WTC11 (cell line): ENCODE measurements around the gene EDDM3A. TPM values are rescaled to one million over a fixed set of nuclear protein-coding genes. Genes with fewer than 3 reads are reported as not detected.

Source experiments
- ATAC-seq: fragments of 200-7000 bp; cut with Tn5 transposase; 2 replicates; pipeline ENCODE4 v1.10.0; 2021; ENCODE audit warnings: mild to moderate bottlenecking, moderate library complexity
- CTCF ChIA-PET: fragments of 300-600 bp; sonication (Branson Sonifier 250); formaldehyde crosslinking; loops from one replicate; lab custom pipeline; 2021; ENCODE audit warnings: antibody characterized with exemption; lab: Charles Lee
- POLR2A ChIA-PET: fragments of 350-600 bp; sonication (Branson Sonifier 250); formaldehyde crosslinking; loops from one replicate; lab custom pipeline; 2021; ENCODE audit warnings: antibody characterized with exemption; lab: Charles Lee
- DNase-seq: peaks from one replicate; pipeline ENCODE4 v3.0.0; 2021; ENCODE audit warnings: low spot score
- H3K27ac Mint-ChIP-seq: 2 replicates; pipeline ENCODE4 v1.8.0; 2021; ENCODE audit warnings: mixed read lengths
- H3K27me3 Mint-ChIP-seq: 2 replicates; pipeline ENCODE4 v1.8.0; 2021; ENCODE audit warnings: low read depth, mild to moderate bottlenecking, moderate library complexity, mixed read lengths
- H3K36me3 Mint-ChIP-seq: 2 replicates; pipeline ENCODE4 v1.8.0; 2021; ENCODE audit warnings: mixed read lengths
- H3K4me1 Mint-ChIP-seq: 2 replicates; pipeline ENCODE4 v1.8.0; 2022; ENCODE audit warnings: mixed read lengths
- H3K4me3 Mint-ChIP-seq: 2 replicates; pipeline ENCODE4 v1.8.0; 2021; ENCODE audit warnings: mild to moderate bottlenecking, moderate library complexity, mixed read lengths
- H3K9me3 Mint-ChIP-seq: 2 replicates; pipeline ENCODE4 v1.8.0; 2021; ENCODE audit warnings: mixed read lengths
- ARID4B ChIP-seq: sonication (generic); formaldehyde crosslinking; IDR thresholded peaks from 2 replicates; pipeline ENCODE4 v1.8.0; 2023; ENCODE audit warnings: missing genetic modification reagents, mild to moderate bottlenecking, borderline replicate concordance
- CBFB ChIP-seq: sonication (generic); formaldehyde crosslinking; IDR thresholded peaks from 2 replicates; pipeline ENCODE4 v1.8.1; 2022; ENCODE audit warnings: mild to moderate bottlenecking, low read depth, missing genetic modification reagents
- E2F4 ChIP-seq: sonication (generic); formaldehyde crosslinking; IDR thresholded peaks from 2 replicates; pipeline ENCODE4 v1.8.1; 2022; ENCODE audit warnings: low read depth, mild to moderate bottlenecking, moderate library complexity, missing genetic modification reagents, borderline replicate concordance
- EMX1 ChIP-seq: fragments of 250-450 bp; sonication (Bioruptor Pico); IDR thresholded peaks from 2 replicates; pipeline ENCODE4 v1.8.0; 2021; ENCODE audit warnings: mild to moderate bottlenecking
- JUN ChIP-seq: sonication (generic); formaldehyde crosslinking; IDR thresholded peaks from 2 replicates; pipeline ENCODE4 v1.8.0; 2023; ENCODE audit warnings: mild to moderate bottlenecking, missing genetic modification reagents
- PREB ChIP-seq: sonication (generic); formaldehyde crosslinking; IDR thresholded peaks from 2 replicates; pipeline ENCODE4 v1.8.1; 2022; ENCODE audit warnings: mild to moderate bottlenecking, missing genetic modification reagents, moderate library complexity, borderline replicate concordance
- SMAD4 ChIP-seq: sonication (generic); formaldehyde crosslinking; IDR thresholded peaks from 2 replicates; pipeline ENCODE4 v1.8.0; 2022; ENCODE audit warnings: mild to moderate bottlenecking, missing genetic modification reagents
- SP1 ChIP-seq: sonication (generic); formaldehyde crosslinking; conservative IDR thresholded peaks from 2 replicates; pipeline ENCODE4 v1.8.1; 2022; ENCODE audit warnings: missing genetic modification reagents
- TEAD1 ChIP-seq: sonication (generic); formaldehyde crosslinking; IDR thresholded peaks from 2 replicates; pipeline ENCODE4 v1.8.0; 2022; ENCODE audit warnings: mild to moderate bottlenecking, missing genetic modification reagents
- TEAD4 ChIP-seq: sonication (generic); formaldehyde crosslinking; IDR thresholded peaks from 2 replicates; pipeline ENCODE4 v1.8.0; 2022; ENCODE audit warnings: mild to moderate bottlenecking, missing genetic modification reagents
- USF2 ChIP-seq: sonication (generic); formaldehyde crosslinking; IDR thresholded peaks from 2 replicates; pipeline ENCODE4 v1.8.1; 2023; ENCODE audit warnings: mild to moderate bottlenecking, missing genetic modification reagents, moderate library complexity
- ZBTB21 ChIP-seq: sonication (generic); formaldehyde crosslinking; IDR thresholded peaks from 2 replicates; pipeline ENCODE4 v1.8.1; 2023; ENCODE audit warnings: mild to moderate bottlenecking, missing genetic modification reagents, borderline replicate concordance
- ZNF121 ChIP-seq: sonication (generic); formaldehyde crosslinking; IDR thresholded peaks from 2 replicates; pipeline ENCODE4 v1.8.0; 2023; ENCODE audit warnings: missing genetic modification reagents
- ZNF423 ChIP-seq: fragments of 250-450 bp; sonication (Bioruptor Pico); IDR thresholded peaks from 2 replicates; pipeline ENCODE4 v2.1.2; 2022; ENCODE audit warnings: mild to moderate bottlenecking, moderate library complexity
- total RNA-seq: library from RNA; stranded (reverse); gene quantifications from 3 replicates; pipeline ENCODE4 v1.2.3, GENCODE V29; 2021
- TF ChIP-seq, protein P1 (sequence below): sonication (generic); formaldehyde crosslinking; IDR thresholded peaks from 2 replicates; pipeline ENCODE4 v1.8.0; 2022; ENCODE audit warnings: mild to moderate bottlenecking, missing genetic modification reagents
- TF ChIP-seq, protein P2 (sequence below): sonication (generic); formaldehyde crosslinking; IDR thresholded peaks from 2 replicates; pipeline ENCODE4 v1.8.1; 2023; ENCODE audit warnings: mild to moderate bottlenecking, moderate library complexity, missing genetic modification reagents
- TF ChIP-seq, protein P3 (sequence below): sonication (generic); formaldehyde crosslinking; IDR thresholded peaks from 2 replicates; pipeline ENCODE4 v1.8.1; 2022; ENCODE audit warnings: missing genetic modification reagents, borderline replicate concordance
- TF ChIP-seq, protein P4 (sequence below): sonication (generic); formaldehyde crosslinking; IDR thresholded peaks from 2 replicates; pipeline ENCODE4 v1.8.1; 2022; ENCODE audit warnings: low read depth, missing genetic modification reagents, borderline replicate concordance
- TF ChIP-seq, protein P5 (sequence below): fragments of 250-450 bp; sonication (Bioruptor Pico); IDR thresholded peaks from 2 replicates; pipeline ENCODE4 v1.8.0; 2021; ENCODE audit warnings: mild to moderate bottlenecking

The EDDM3A gene
- total RNA-seq, 1 experiment from 2014 or later, result 0.20 TPM

GRCh38 chr14:20760950-20761349 lies 15.3 kb downstream of the EDDM3A start (continued):
- TF ChIP-seq SMAD4 (CRISPR knock-in tag) (no peak), EMX1 (CRISPR knock-in tag) (no peak), SP1 (CRISPR knock-in tag) (no peak), ZNF423 (CRISPR knock-in tag) (no peak)
- TF ChIP-seq, protein P1, sequence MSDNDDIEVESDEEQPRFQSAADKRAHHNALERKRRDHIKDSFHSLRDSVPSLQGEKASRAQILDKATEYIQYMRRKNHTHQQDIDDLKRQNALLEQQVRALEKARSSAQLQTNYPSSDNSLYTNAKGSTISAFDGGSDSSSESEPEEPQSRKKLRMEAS (CRISPR knock-in tag), result no peak
- TF ChIP-seq, all 79 proteins: peak for 0

DNA sequence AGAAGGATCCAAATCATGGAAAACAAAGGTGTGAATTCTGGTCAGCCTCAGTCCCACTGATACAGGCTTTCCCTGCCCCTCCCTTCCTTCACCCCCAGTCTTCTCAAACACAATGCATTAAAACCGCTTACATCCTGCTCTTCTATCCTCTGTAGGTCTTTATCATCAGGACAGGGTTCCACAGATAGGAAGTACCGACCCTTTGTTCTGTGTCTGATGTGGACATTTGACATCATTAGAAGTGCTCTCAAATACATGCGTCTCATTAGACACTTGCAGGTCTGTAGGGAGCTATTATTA lies 22.9 kb downstream of the EDDM3A start:
- no peak for DNase-seq
- peaks cover 41% of the 10 kb centered on the region for H3K4me1 Mint-ChIP-seq
- no peak overlapping the region for H3K4me3 Mint-ChIP-seq
- peaks cover 40% of the 10 kb centered on the region for H3K27me3 Mint-ChIP-seq
- POLR2A ChIA-PET, result no interaction called here
- TF ChIP-seq CBFB (CRISPR knock-in tag) (no peak), TEAD1 (no peak), E2F4 (no peak), ZNF121 (CRISPR knock-in tag) (no peak), TEAD4 (no peak), ZBTB21 (CRISPR knock-in tag) (no peak)
- TF ChIP-seq, protein P2, sequence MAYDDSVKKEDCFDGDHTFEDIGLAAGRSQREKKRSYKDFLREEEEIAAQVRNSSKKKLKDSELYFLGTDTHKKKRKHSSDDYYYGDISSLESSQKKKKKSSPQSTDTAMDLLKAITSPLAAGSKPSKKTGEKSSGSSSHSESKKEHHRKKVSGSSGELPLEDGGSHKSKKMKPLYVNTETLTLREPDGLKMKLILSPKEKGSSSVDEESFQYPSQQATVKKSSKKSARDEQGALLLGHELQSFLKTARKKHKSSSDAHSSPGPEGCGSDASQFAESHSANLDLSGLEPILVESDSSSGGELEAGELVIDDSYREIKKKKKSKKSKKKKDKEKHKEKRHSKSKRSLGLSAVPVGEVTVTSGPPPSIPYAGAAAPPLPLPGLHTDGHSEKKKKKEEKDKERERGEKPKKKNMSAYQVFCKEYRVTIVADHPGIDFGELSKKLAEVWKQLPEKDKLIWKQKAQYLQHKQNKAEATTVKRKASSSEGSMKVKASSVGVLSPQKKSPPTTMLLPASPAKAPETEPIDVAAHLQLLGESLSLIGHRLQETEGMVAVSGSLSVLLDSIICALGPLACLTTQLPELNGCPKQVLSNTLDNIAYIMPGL (CRISPR knock-in tag), result no peak
- TF ChIP-seq, protein P3, sequence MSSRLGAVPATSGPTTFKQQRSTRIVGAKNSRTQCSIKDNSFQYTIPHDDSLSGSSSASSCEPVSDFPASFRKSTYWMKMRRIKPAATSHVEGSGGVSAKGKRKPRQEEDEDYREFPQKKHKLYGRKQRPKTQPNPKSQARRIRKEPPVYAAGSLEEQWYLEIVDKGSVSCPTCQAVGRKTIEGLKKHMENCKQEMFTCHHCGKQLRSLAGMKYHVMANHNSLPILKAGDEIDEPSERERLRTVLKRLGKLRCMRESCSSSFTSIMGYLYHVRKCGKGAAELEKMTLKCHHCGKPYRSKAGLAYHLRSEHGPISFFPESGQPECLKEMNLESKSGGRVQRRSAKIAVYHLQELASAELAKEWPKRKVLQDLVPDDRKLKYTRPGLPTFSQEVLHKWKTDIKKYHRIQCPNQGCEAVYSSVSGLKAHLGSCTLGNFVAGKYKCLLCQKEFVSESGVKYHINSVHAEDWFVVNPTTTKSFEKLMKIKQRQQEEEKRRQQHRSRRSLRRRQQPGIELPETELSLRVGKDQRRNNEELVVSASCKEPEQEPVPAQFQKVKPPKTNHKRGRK (CRISPR knock-in tag), result no peak
- TF ChIP-seq, all 79 proteins: peak for 0
- Mint-ChIP-seq H3K9me3 (0 out of 2 replicates have a peak, but pooled peaks cover 10% of the 10 kb centered on the region), H3K27ac (no peak overlapping the region), H3K36me3 (no peaks in the 10 kb centered on the region; the same call in 1 of the 2 replicates)
- CTCF ChIA-PET, result no interaction called here
- ATAC-seq, result no peak

- CTCF ChIA-PET, result interaction anchor here (1.0 to 2.2 kb wide), 2 partner anchors 11 to 88 kb away, joined by 3 to 8 read pairs; no protein-coding TSS in a partner anchor
- H3K27me3 Mint-ChIP-seq, result peaks cover 40% of the 10 kb centered on the region
- TF ChIP-seq, protein P4, sequence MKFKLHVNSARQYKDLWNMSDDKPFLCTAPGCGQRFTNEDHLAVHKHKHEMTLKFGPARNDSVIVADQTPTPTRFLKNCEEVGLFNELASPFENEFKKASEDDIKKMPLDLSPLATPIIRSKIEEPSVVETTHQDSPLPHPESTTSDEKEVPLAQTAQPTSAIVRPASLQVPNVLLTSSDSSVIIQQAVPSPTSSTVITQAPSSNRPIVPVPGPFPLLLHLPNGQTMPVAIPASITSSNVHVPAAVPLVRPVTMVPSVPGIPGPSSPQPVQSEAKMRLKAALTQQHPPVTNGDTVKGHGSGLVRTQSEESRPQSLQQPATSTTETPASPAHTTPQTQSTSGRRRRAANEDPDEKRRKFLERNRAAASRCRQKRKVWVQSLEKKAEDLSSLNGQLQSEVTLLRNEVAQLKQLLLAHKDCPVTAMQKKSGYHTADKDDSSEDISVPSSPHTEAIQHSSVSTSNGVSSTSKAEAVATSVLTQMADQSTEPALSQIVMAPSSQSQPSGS (CRISPR knock-in tag), result no peak
- no peak for TF ChIP-seq JUN (CRISPR knock-in tag)
- no peak for TF ChIP-seq USF2 (CRISPR knock-in tag)
- TF ChIP-seq, protein P5, sequence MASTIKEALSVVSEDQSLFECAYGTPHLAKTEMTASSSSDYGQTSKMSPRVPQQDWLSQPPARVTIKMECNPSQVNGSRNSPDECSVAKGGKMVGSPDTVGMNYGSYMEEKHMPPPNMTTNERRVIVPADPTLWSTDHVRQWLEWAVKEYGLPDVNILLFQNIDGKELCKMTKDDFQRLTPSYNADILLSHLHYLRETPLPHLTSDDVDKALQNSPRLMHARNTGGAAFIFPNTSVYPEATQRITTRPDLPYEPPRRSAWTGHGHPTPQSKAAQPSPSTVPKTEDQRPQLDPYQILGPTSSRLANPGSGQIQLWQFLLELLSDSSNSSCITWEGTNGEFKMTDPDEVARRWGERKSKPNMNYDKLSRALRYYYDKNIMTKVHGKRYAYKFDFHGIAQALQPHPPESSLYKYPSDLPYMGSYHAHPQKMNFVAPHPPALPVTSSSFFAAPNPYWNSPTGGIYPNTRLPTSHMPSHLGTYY, result no peak
- no peak for TF ChIP-seq ARID4B (CRISPR knock-in tag)
- no peak for TF ChIP-seq PREB
Observed at GRCh38 chr14:20769421-20769820, 23.7 kb downstream of the EDDM3A start.

More at GRCh38 chr14:20769421-20769820, 23.7 kb downstream of the EDDM3A start:
- H3K9me3 Mint-ChIP-seq, result 0 out of 2 replicates have a peak, but pooled peaks cover 10% of the 10 kb centered on the region
- H3K36me3 Mint-ChIP-seq, result no peaks in the 10 kb centered on the region; the same call in 1 of the 2 replicates
- DNase-seq (no peak), ATAC-seq (no peak)
- POLR2A ChIA-PET, result no interaction called here
- no peak overlapping the region for H3K4me3 Mint-ChIP-seq
- no peak overlapping the region for H3K27ac Mint-ChIP-seq
- H3K4me1 Mint-ChIP-seq, result peaks cover 49% of the 10 kb centered on the region
